Keratinocyte (primary cell): ENCODE data around the gene NELL2. TPM values are rescaled to one million over a fixed set of nuclear protein-coding genes. Genes with fewer than 3 reads are reported as not detected.
"Not testable (repeated sequence)": the region's sequence is repeated elsewhere in the genome, so short reads cannot be mapped to it uniquely, and the experiment has no call there.

ENCODE experiments used
- DNase-seq: peaks from one replicate; pipeline ENCODE4 v3.0.0-alpha.2; 2011; ENCODE audit warnings: low read depth, missing footprints, low spot score
- FAIRE-seq: peaks from 2 replicates; lab custom pipeline; 2011; peaks lifted over from hg19 to GRCh38; lab: Jason Lieb, UNC
- H2AFZ ChIP-seq: 2 replicates; pipeline ENCODE4 v1.6.0; 2012; ENCODE audit warnings: low read length, control low read depth, inconsistent platforms; ENCODE audit not compliant: control insufficient read depth
- H3K27ac ChIP-seq: 2 replicates; pipeline ENCODE4 v1.5.1; 2011; ENCODE audit warnings: low read length; ENCODE audit not compliant: control insufficient read depth, insufficient read depth
- H3K27me3 ChIP-seq: 3 replicates; pipeline ENCODE4 v1.6.0; 2011; ENCODE audit warnings: low read length; ENCODE audit not compliant: control insufficient read depth, insufficient read depth; ENCODE audit errors: extremely low read depth
- H3K36me3 ChIP-seq, 2 experiments: 2 replicates in 1 of 2; 3 replicates in 1 of 2; pipeline ENCODE4 v1.5.1; 2011; ENCODE audit warnings: low read length in 2 of 2, mild to moderate bottlenecking in 1 of 2; ENCODE audit not compliant: control insufficient read depth in 2 of 2, insufficient read depth in 2 of 2; ENCODE audit errors: extremely low read depth in 1 of 2
- H3K4me1 ChIP-seq: 3 replicates; pipeline ENCODE4 v1.5.1; 2011; ENCODE audit warnings: low read length; ENCODE audit not compliant: control insufficient read depth, insufficient read depth; ENCODE audit errors: extremely low read depth
- H3K4me2 ChIP-seq: 3 replicates; pipeline ENCODE4 v1.6.0; 2011; ENCODE audit warnings: low read depth, low read length; ENCODE audit not compliant: control insufficient read depth, insufficient read depth; ENCODE audit errors: extremely low read depth
- H3K4me3 ChIP-seq, 3 experiments: fragments of 200-600 bp in 1 of 3; sonication (generic) in 1 of 3; 2 replicates in 2 of 3; 3 replicates in 1 of 3; pipeline ENCODE4 v1.5.1; 2011 to 2016; ENCODE audit warnings: low read length in 3 of 3, mild to moderate bottlenecking in 3 of 3, control low read depth in 2 of 3, inconsistent platforms in 1 of 3, low read depth in 1 of 3, mixed read lengths in 1 of 3, mixed run types in 1 of 3, moderate library complexity in 1 of 3; ENCODE audit not compliant: control insufficient read depth in 2 of 3, insufficient read depth in 2 of 3; ENCODE audit errors: extremely low read depth in 1 of 3
- H3K79me2 ChIP-seq: 2 replicates; pipeline ENCODE4 v1.6.0; 2012; ENCODE audit warnings: low read length; ENCODE audit not compliant: control insufficient read depth, insufficient read depth
- H3K9ac ChIP-seq: 3 replicates; pipeline ENCODE4 v1.6.0; 2011; ENCODE audit warnings: low read length; ENCODE audit not compliant: control insufficient read depth, insufficient read depth; ENCODE audit errors: extremely low read depth
- H3K9me1 ChIP-seq: 3 replicates; pipeline ENCODE4 v1.6.0; 2011; ENCODE audit warnings: low read length; ENCODE audit not compliant: control insufficient read depth, insufficient read depth; ENCODE audit errors: extremely low read depth
- H3K9me3 ChIP-seq: 2 replicates; pipeline ENCODE4 v1.5.1; 2012; ENCODE audit warnings: low read depth, low read length; ENCODE audit not compliant: control insufficient read depth
- H4K20me1 ChIP-seq: 3 replicates; pipeline ENCODE4 v1.6.0; 2011; ENCODE audit warnings: low read length; ENCODE audit not compliant: control insufficient read depth, insufficient read depth; ENCODE audit errors: extremely low read depth
- CTCF ChIP-seq, 3 experiments: IDR thresholded peaks in 1 of 3; conservative IDR thresholded peaks in 1 of 3; optimal IDR thresholded peaks in 1 of 3; 2 replicates in 2 of 3; 3 replicates in 1 of 3; pipeline versions ENCODE3 to v1.5.1; 2011; ENCODE audit warnings: low read length in 3 of 3, mild to moderate bottlenecking in 3 of 3, moderate library complexity in 2 of 3, control low read depth in 1 of 3, inconsistent platforms in 1 of 3; ENCODE audit not compliant: insufficient read depth in 2 of 3; ENCODE audit errors: extremely low read depth in 1 of 3
- EZH2 ChIP-seq: IDR thresholded peaks from one replicate; pipeline ENCODE4 v1.6.1; 2012; ENCODE audit warnings: inconsistent platforms, mild to moderate bottlenecking, low read length, moderate library complexity
- dilution Hi-C: fragments of 300-500 bp; cut with MboI; formaldehyde crosslinking; loops from one replicate; pipeline ENCODE4 v1.7.0; 2020; ENCODE audit warnings: low sequenced_read_pairs; ENCODE audit not compliant: extremely low pct_ligation_motif_present
- polyA plus RNA-seq, 5 experiments: library from polyadenylated mRNA; depleted of rRNA in 3 of 5; stranded (reverse) in 3 of 5; stranded (forward) in 1 of 5; unstranded in 1 of 5; fragments of >200 nt; gene quantifications; 1 replicate in 1 of 5; 2 replicates in 3 of 5; 3 replicates in 1 of 5; pipeline versions ENCODE4 v1.2.1 to v1.2.3, GENCODE V29; 2011 to 2012; ENCODE audit warnings: missing spikeins in 2 of 5, low read depth in 1 of 5, low replicate concordance in 1 of 5

The NELL2 gene
- polyA plus RNA-seq, 1 donor (not counting 4 experiments of a cell fraction or from before 2014, with no cell fraction given): 0.58 TPM

GRCh38 chr12:44835641-44836379 is 40.3 kb downstream of the NELL2 start:
- FAIRE-seq: peak; percentile 94
- TF ChIP-seq EZH2: no peak
- TF ChIP-seq CTCF (optimal IDR thresholded peaks at IDR 0.05 in 1 of 3, IDR thresholded peaks at IDR 0.05 in 1 of 3, conservative IDR thresholded peaks at IDR 0.05 in 1 of 3; ENCODE audit: extremely low read depth in 1 of 3, insufficient read depth in 2 of 3, low read length in 3 of 3): no peak
- Histone ChIP-seq H3K27ac (no peak overlapping the region), H3K9ac (no peak overlapping the region), H2AFZ (no peak overlapping the region), H3K9me1 (no peaks in the 10 kb centered on the region), H3K79me2 (no peaks in the 10 kb centered on the region), H3K4me2 (peak overlapping the region; percentile 46), H3K9me3 (no peaks in the 10 kb centered on the region), H3K4me3 (no peak overlapping the region), H3K27me3 (no peaks in the 10 kb centered on the region), H4K20me1 (no peaks in the 10 kb centered on the region), H3K4me1 (peaks cover 13% of the 10 kb centered on the region), H3K36me3 (no peaks in the 10 kb centered on the region)
- dilution Hi-C loops: no loop called here
- peak; percentile 9 for DNase-seq

GRCh38 chr12:44834996-44835395 is 41.1 kb downstream of the NELL2 start:
- H3K27ac ChIP-seq, H3K36me3 ChIP-seq, H3K79me2 ChIP-seq, H2AFZ ChIP-seq, H4K20me1 ChIP-seq, H3K9me1 ChIP-seq, H3K4me3 ChIP-seq, H3K9ac ChIP-seq, dilution Hi-C loops, H3K9me3 ChIP-seq, H3K27me3 ChIP-seq, H3K4me2 ChIP-seq, FAIRE-seq, DNase-seq: not testable (repeated sequence)
- H3K4me1 ChIP-seq: peaks cover 13% of the 10 kb centered on the region

GRCh38 chr12:44833561-44833960 is 42.6 kb downstream of the NELL2 start:
- H3K4me2 ChIP-seq: no peak overlapping the region
- TF ChIP-seq EZH2: no peak
- no peak for TF ChIP-seq CTCF (optimal IDR thresholded peaks at IDR 0.05 in 1 of 3, IDR thresholded peaks at IDR 0.05 in 1 of 3, conservative IDR thresholded peaks at IDR 0.05 in 1 of 3; ENCODE audit: extremely low read depth in 1 of 3, insufficient read depth in 2 of 3, low read length in 3 of 3)
- H3K27ac ChIP-seq: no peak overlapping the region
- H3K79me2 ChIP-seq: no peaks in the 10 kb centered on the region
- no peak for DNase-seq
- dilution Hi-C loops: no loop called here
- H3K4me1 ChIP-seq: peaks cover 13% of the 10 kb centered on the region
- no peak overlapping the region for H3K9ac ChIP-seq
- no peaks in the 10 kb centered on the region for H3K27me3 ChIP-seq
- H3K36me3 ChIP-seq: no peaks in the 10 kb centered on the region
- H3K9me3 ChIP-seq: no peaks in the 10 kb centered on the region
- no peaks in the 10 kb centered on the region for H3K9me1 ChIP-seq
- no peak overlapping the region for H2AFZ ChIP-seq
- no peak overlapping the region for H3K4me3 ChIP-seq
- no peaks in the 10 kb centered on the region for H4K20me1 ChIP-seq
- FAIRE-seq: no peak
